HepG2 (cell line): Measurements from ENCODE around the gene NPAS2. TPM values are rescaled to one million over a fixed set of nuclear protein-coding genes. Genes with fewer than 3 reads are reported as not detected.

Experiments used
- ESRRA ChIP-seq: sonication (generic); formaldehyde crosslinking; IDR thresholded peaks from 2 replicates; pipeline ENCODE4 v1.5.1; 2020; ENCODE audit warnings: mild to moderate bottlenecking, low read depth, missing genetic modification reagents
- MIXL1 ChIP-seq: IDR thresholded peaks from 2 replicates; pipeline ENCODE4 v1.6.1; 2016
- SMC3 ChIP-seq: IDR thresholded peaks from 2 replicates; pipeline ENCODE4 v1.6.1; 2011; ENCODE audit warnings: low read length, improper control_type of control experiment
- SRF ChIP-seq: IDR thresholded peaks from 2 replicates; pipeline ENCODE4 v1.6.1; 2011; ENCODE audit warnings: mild to moderate bottlenecking, low read depth, low read length, moderate library complexity
- TCF7 ChIP-seq: sonication (generic); IDR thresholded peaks from 2 replicates; pipeline ENCODE4 v1.6.1; 2016; ENCODE audit warnings: antibody characterized with exemption, low read depth
- UBTF ChIP-seq: sonication (generic); formaldehyde crosslinking; IDR thresholded peaks from 2 replicates; pipeline ENCODE4 v1.4.0; 2020; ENCODE audit warnings: mild to moderate bottlenecking, missing genetic modification reagents
- ZBTB39 ChIP-seq: sonication (generic); formaldehyde crosslinking; IDR thresholded peaks from 2 replicates; pipeline ENCODE4 v1.5.0; 2020; ENCODE audit warnings: missing genetic modification reagents
- ZFX ChIP-seq: sonication (generic); formaldehyde crosslinking; IDR thresholded peaks from 2 replicates; pipeline ENCODE4 v1.4.0; 2020; ENCODE audit warnings: mild to moderate bottlenecking, low read depth, missing genetic modification reagents, moderate library complexity
- ZNF350 ChIP-seq: sonication (generic); formaldehyde crosslinking; IDR thresholded peaks from 2 replicates; pipeline ENCODE4 v1.4.0; 2020; ENCODE audit warnings: mild to moderate bottlenecking, low read depth, missing genetic modification reagents, borderline replicate concordance
- polyA plus RNA-seq, 8 experiments: library from polyadenylated mRNA; depleted of rRNA in 3 of 8; stranded (reverse) in 7 of 8; unstranded in 1 of 8; fragments of >200 nt; fragmentation: Illumina TruSeq in 4 of 8; extraction: Trizol in 4 of 8; gene quantifications; 2 replicates each; pipeline versions ENCODE4 v1.2.1 to v1.2.3, GENCODE V29; 2011 to 2016; ENCODE audit warnings: low read depth in 4 of 8, missing spikeins in 1 of 8, mixed read lengths in 1 of 8; ENCODE audit not compliant: insufficient read depth in 1 of 8
- total RNA-seq, 5 experiments: library from RNA; depleted of rRNA; stranded (reverse); fragments of >200 nt; fragmentation: Illumina TruSeq; extraction: Trizol; gene quantifications; 2 replicates each; pipeline ENCODE4 v1.2.3, GENCODE V29; 2016; ENCODE audit warnings: low read depth in 1 of 5
- TF ChIP-seq, protein P1 (sequence below): sonication (generic); formaldehyde crosslinking; IDR thresholded peaks from 2 replicates; pipeline ENCODE4 v1.5.0; 2020; ENCODE audit warnings: mild to moderate bottlenecking, missing genetic modification reagents

Gene NPAS2
- total and polyA plus RNA-seq, 2 of the 13 experiments (the other 11 are each of a cell fraction or from before 2014, with no cell fraction given): 14.8 to 37.5 TPM

- TF ChIP-seq, protein P1, sequence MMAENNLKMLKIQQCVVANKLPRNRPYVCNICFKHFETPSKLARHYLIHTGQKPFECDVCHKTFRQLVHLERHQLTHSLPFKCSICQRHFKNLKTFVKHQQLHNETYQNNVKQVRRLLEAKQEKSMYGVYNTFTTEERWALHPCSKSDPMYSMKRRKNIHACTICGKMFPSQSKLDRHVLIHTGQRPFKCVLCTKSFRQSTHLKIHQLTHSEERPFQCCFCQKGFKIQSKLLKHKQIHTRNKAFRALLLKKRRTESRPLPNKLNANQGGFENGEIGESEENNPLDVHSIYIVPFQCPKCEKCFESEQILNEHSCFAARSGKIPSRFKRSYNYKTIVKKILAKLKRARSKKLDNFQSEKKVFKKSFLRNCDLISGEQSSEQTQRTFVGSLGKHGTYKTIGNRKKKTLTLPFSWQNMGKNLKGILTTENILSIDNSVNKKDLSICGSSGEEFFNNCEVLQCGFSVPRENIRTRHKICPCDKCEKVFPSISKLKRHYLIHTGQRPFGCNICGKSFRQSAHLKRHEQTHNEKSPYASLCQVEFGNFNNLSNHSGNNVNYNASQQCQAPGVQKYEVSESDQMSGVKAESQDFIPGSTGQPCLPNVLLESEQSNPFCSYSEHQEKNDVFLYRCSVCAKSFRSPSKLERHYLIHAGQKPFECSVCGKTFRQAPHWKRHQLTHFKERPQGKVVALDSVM (CRISPR knock-in tag): peak; percentile 63
- TF ChIP-seq ESRRA (CRISPR knock-in tag): peak; percentile 93
- peak; percentile 49; the same call in 1 of the 2 replicates for TF ChIP-seq TCF7
- 0 out of 2 replicates have a peak, but pooled peaks have one; percentile 5 for TF ChIP-seq ZBTB39 (CRISPR knock-in tag)
- no peak for TF ChIP-seq SRF
- peak; percentile 65 for TF ChIP-seq SMC3
- 0 out of 2 replicates have a peak, but pooled peaks have one; percentile 17 for TF ChIP-seq UBTF
- TF ChIP-seq ZFX: no peak
- TF ChIP-seq ZNF350 (CRISPR knock-in tag): 0 out of 2 replicates have a peak, but pooled peaks have one; percentile 28
- TF ChIP-seq MIXL1 (CRISPR knock-in tag): peak; percentile 59; the same call in 1 of the 2 replicates
These were observed 51.0 kb downstream of the NPAS2 start (continued) for GRCh38 chr2:100870652-100871531.
